ENCODE results near the gene IL1RL2.

IL1RL2 gene

DNA sequence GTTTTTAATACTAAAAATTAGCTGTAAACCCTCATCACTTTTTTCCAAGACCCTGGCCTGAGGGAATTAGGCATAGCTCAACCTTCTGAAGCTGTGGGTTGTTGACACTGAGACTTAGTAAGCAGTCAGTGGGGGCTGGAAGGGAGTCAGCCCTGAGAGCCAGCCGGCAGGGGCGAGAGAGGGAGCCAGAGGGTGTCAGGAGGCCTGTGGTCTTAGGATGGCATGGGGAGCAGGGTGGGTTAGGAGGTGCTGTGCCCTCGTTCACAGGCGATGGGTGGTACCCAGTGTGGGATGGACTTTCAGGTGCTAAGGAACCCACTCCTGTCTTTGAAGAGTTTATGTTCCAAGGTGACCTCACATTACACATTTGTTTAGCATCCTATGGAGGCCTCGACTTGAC lies 49.3 kb downstream of the IL1RL2 start:
- peaks cover 4 to 29% (median 17%) of the 10 kb centered on the region in 5 donors for H3K4me1 ChIP-seq (ENCODE audit: control insufficient read depth in 5 of 5, insufficient read depth in 5 of 5, low read length in 5 of 5)
- H3K4me3 ChIP-seq (ENCODE audit: low read depth in 1 of 5, low read length in 5 of 5), result no peak overlapping the region
- H3K27me3 ChIP-seq (ENCODE audit: control insufficient read depth in 5 of 5, insufficient read depth in 4 of 5, low read length in 5 of 5), result no peaks in the 10 kb centered on the region
- H3K9me3 ChIP-seq (ENCODE audit: control insufficient read depth in 5 of 5, low read length in 5 of 5), result no peaks in the 10 kb centered on the region
- H3K36me3 ChIP-seq (ENCODE audit: control insufficient read depth in 5 of 5, insufficient read depth in 5 of 5, low read length in 5 of 5), result no peaks in the 10 kb centered on the region
- H3K27ac ChIP-seq (ENCODE audit: low read depth, low read length), result no peak overlapping the region
- H3K9ac ChIP-seq (ENCODE audit: low read length in 5 of 5), result peak overlapping the region in 1 of 5 donors; percentile 6

DNA sequence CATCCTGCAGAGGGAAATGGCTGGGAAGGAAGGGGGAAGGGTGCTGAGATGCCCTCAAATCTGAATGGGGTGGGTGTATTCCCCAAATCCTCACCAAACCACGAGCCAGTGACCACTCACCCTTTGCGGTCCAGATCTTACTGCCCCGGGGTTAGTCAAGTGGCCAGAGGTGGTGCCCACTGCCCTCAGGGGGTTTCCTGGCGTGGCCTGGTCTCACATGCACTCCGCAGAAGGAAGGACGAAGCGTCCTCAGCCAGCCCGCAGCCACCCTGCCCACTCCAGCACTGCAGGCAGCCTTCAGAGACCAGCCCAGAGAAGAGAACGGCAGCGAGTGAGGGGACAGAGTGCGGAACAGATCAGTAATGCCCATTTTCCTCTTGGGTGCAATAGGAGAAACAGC lies 50.4 kb downstream of the IL1RL2 start:
- Histone ChIP-seq H3K27ac (ENCODE audit: low read depth, low read length) (no peak overlapping the region), H3K9ac (ENCODE audit: low read length in 5 of 5) (no peak overlapping the region), H3K9me3 (ENCODE audit: control insufficient read depth in 5 of 5, low read length in 5 of 5) (no peaks in the 10 kb centered on the region), H3K4me3 (ENCODE audit: low read depth in 1 of 5, low read length in 5 of 5) (no peak overlapping the region), H3K4me1 (ENCODE audit: control insufficient read depth in 5 of 5, insufficient read depth in 5 of 5, low read length in 5 of 5) (peaks cover 4 to 32% (median 18%) of the 10 kb centered on the region in 5 donors), H3K27me3 (ENCODE audit: control insufficient read depth in 5 of 5, insufficient read depth in 4 of 5, low read length in 5 of 5) (no peaks in the 10 kb centered on the region), H3K36me3 (ENCODE audit: control insufficient read depth in 5 of 5, insufficient read depth in 5 of 5, low read length in 5 of 5) (no peaks in the 10 kb centered on the region)

DNA sequence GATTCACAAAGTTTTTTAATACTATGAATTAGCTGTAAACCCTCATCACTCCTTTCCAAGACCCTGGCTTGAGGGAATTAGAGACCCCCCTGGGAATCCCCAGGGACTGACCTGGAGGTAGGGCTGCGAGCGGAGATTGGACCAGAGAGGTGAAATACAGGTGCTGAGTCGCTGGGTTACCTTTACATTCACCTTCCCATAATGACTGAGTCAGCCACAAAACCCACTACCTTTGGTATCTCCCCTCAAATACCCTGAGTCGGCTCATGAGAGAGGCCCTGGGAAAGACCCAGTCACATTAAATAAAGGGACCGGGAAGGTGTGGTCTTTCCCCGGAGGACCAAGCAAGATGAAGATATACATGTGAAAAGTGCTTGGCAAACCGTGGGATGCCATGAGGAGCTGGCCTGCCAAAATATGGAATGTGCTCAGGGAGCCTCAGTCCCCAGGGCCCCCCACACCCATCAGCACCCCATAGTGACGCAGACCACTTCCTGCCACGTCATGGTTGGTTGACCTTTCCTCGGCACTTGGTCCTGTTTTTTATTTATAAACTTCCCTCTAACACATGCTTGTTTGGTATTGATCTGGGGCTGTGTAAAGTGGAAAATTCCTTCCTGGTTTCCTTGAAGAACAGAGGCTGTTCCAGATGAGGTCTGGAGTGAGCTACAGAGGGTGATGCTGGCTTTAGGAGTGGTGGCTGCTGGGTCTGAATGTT lies 51.4 kb downstream of the IL1RL2 start:
- peak overlapping the region; percentile 84 for H3K27ac ChIP-seq (ENCODE audit: low read depth, low read length)
- peaks cover 4 to 32% (median 18%) of the 10 kb centered on the region in 5 donors for H3K4me1 ChIP-seq (ENCODE audit: control insufficient read depth in 5 of 5, insufficient read depth in 5 of 5, low read length in 5 of 5)
- no peak overlapping the region for H3K4me3 ChIP-seq (ENCODE audit: low read depth in 1 of 5, low read length in 5 of 5)
- no peaks in the 10 kb centered on the region for H3K9me3 ChIP-seq (ENCODE audit: control insufficient read depth in 5 of 5, low read length in 5 of 5)
- H3K9ac ChIP-seq (ENCODE audit: low read length in 5 of 5), result no peak overlapping the region
- no peaks in the 10 kb centered on the region for H3K27me3 ChIP-seq (ENCODE audit: control insufficient read depth in 5 of 5, insufficient read depth in 4 of 5, low read length in 5 of 5)
- no peaks in the 10 kb centered on the region for H3K36me3 ChIP-seq (ENCODE audit: control insufficient read depth in 5 of 5, insufficient read depth in 5 of 5, low read length in 5 of 5)

DNA sequence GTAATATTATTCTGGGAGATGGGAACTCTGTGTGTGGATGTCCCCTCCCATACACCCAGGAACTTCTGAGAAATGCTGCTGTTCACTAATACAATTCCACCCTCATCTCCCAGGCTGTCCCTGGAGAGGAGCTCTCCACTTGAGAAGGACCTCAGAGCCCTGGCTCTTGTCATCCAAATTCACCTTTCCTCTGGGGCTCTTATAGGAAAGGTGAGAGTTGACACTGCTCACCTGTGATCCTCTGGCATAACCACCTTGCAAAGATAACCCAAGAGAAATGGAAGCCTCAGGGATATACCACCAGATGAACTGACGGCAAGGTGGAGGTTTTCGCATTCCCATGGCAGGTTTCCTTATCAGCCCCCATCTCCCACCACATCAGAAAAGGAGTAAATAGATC lies 52.0 kb downstream of the IL1RL2 start:
- Histone ChIP-seq H3K4me3 (ENCODE audit: low read depth in 1 of 5, low read length in 5 of 5) (no peak overlapping the region), H3K27ac (ENCODE audit: low read depth, low read length) (peak overlapping the region; percentile 84), H3K27me3 (ENCODE audit: control insufficient read depth in 5 of 5, insufficient read depth in 4 of 5, low read length in 5 of 5) (no peaks in the 10 kb centered on the region), H3K9ac (ENCODE audit: low read length in 5 of 5) (no peak overlapping the region), H3K9me3 (ENCODE audit: control insufficient read depth in 5 of 5, low read length in 5 of 5) (no peaks in the 10 kb centered on the region), H3K36me3 (ENCODE audit: control insufficient read depth in 5 of 5, insufficient read depth in 5 of 5, low read length in 5 of 5) (no peaks in the 10 kb centered on the region), H3K4me1 (ENCODE audit: control insufficient read depth in 5 of 5, insufficient read depth in 5 of 5, low read length in 5 of 5) (peaks cover 4 to 32% (median 18%) of the 10 kb centered on the region in 5 donors)

DNA sequence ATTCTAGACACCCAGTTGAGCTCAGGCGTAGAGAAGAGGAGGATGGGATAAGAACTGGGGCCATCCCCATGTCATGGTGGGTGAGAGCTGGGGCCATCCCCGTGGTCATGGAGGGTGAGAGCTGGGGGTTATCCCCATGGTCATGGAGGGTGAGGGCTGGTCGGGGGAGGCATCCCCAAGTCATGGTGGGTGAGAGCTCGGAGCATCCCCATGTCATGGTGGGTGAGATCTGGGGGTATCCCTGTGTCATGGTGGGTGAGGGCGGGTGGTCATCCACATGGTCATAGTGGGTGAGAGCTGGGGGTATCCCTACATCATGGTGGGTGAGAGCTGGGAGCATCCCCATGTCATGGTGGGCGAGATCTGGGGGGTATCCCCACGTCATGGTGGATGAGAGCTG lies 52.5 kb downstream of the IL1RL2 start:
- Histone ChIP-seq H3K27me3 (ENCODE audit: control insufficient read depth in 5 of 5, insufficient read depth in 4 of 5, low read length in 5 of 5) (no peaks in the 10 kb centered on the region), H3K27ac (ENCODE audit: low read depth, low read length) (peak overlapping the region; percentile 84), H3K4me3 (ENCODE audit: low read depth in 1 of 5, low read length in 5 of 5) (no peak overlapping the region), H3K4me1 (ENCODE audit: control insufficient read depth in 5 of 5, insufficient read depth in 5 of 5, low read length in 5 of 5) (peaks cover 4 to 32% (median 18%) of the 10 kb centered on the region in 5 donors), H3K9ac (ENCODE audit: low read length in 5 of 5) (no peak overlapping the region), H3K36me3 (ENCODE audit: control insufficient read depth in 5 of 5, insufficient read depth in 5 of 5, low read length in 5 of 5) (no peaks in the 10 kb centered on the region), H3K9me3 (ENCODE audit: control insufficient read depth in 5 of 5, low read length in 5 of 5) (no peaks in the 10 kb centered on the region)

DNA sequence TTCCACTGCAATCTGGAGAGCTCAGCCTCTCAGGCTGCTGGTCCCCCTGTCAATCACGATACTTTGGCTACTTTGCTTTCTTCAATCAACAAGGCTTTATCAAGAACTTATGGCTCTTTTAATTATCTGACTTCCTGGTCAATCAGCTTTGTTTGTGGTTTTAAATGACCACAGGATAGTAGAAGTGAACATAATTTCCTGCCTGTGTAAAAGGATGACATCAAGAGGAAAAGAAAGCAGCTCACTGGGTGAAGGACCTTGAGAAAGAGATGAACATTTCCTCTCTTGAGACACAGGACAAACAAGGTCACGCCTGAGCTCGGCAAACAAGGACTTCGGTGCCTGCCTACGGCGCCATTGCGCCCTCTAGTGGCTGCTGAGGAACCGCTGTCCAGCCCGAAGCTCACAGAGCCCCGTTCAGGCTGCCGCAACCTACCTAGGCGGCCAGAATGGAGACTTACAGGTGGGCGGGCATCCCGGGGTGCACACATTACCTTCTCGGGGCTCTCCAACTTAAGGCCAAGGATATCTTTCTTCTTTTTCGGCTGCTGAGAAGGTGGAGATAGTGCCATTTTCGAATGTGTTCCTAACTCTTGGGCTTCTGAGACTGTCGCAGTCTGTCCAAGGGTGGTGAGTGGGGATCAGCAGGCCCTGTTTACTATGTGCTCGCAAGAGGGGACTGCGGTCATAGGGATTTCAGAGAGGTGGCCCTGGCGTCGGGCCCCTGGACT lies 54.0 kb downstream of the IL1RL2 start:
- H3K9me3 ChIP-seq (ENCODE audit: control insufficient read depth in 5 of 5, low read length in 5 of 5), result no peaks in the 10 kb centered on the region
- peak overlapping the region in 2 of 5 donors; percentile 21 to 46 for H3K9ac ChIP-seq (ENCODE audit: low read length in 5 of 5)
- peaks cover 4 to 35% (median 24%) of the 10 kb centered on the region in 5 donors for H3K4me1 ChIP-seq (ENCODE audit: control insufficient read depth in 5 of 5, insufficient read depth in 5 of 5, low read length in 5 of 5)
- H3K27ac ChIP-seq (ENCODE audit: low read depth, low read length), result peak overlapping the region; percentile 84
- H3K27me3 ChIP-seq (ENCODE audit: control insufficient read depth in 5 of 5, insufficient read depth in 4 of 5, low read length in 5 of 5), result peaks cover 0 to 2% (median 2%) of the 10 kb centered on the region in 5 donors
- H3K36me3 ChIP-seq (ENCODE audit: control insufficient read depth in 5 of 5, insufficient read depth in 5 of 5, low read length in 5 of 5), result no peaks in the 10 kb centered on the region
- H3K4me3 ChIP-seq (ENCODE audit: low read depth in 1 of 5, low read length in 5 of 5), result peak overlapping the region in 4 of 5 donors; percentile 12 to 47 (median 32)

DNA sequence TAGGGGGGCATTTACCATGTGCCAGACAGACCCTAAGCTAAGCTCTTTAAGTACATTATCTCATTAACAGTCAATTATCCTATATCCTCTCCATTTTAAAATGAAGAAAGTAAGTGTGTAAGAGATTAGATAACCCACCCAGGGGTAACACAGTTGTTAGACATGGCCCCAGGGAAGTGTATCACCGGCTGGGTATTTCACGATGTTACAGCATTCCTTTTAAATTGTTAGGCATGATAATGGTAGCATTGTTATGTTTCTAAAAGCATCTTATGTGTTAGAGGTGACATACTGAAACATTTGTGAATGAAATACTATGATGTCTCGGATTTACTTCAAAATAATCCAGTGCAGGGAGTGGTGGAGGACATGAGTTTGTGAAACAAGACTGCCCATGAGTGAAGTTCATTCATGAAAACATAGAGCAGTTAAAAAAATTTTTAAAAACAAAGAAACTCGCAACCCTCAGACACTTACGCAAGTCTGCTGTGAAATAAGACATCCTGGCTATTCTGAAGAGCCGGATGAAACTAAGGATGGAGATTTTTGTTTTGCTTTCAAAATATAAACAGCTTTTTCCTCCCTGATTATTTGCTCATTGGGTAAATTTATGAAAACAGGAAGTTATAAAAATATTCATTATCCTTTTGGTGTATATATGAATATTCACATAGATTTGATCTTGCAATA lies 54.9 kb downstream of the IL1RL2 start:
- Histone ChIP-seq H3K9me3 (ENCODE audit: control insufficient read depth in 5 of 5, low read length in 5 of 5) (no peaks in the 10 kb centered on the region), H3K27me3 (ENCODE audit: control insufficient read depth in 5 of 5, insufficient read depth in 4 of 5, low read length in 5 of 5) (peaks cover 0 to 2% (median 2%) of the 10 kb centered on the region in 5 donors), H3K36me3 (ENCODE audit: control insufficient read depth in 5 of 5, insufficient read depth in 5 of 5, low read length in 5 of 5) (no peaks in the 10 kb centered on the region), H3K9ac (ENCODE audit: low read length in 5 of 5) (no peak overlapping the region), H3K4me3 (ENCODE audit: low read depth in 1 of 5, low read length in 5 of 5) (no peak overlapping the region), H3K27ac (ENCODE audit: low read depth, low read length) (no peak overlapping the region), H3K4me1 (ENCODE audit: control insufficient read depth in 5 of 5, insufficient read depth in 5 of 5, low read length in 5 of 5) (peaks cover 4 to 36% (median 27%) of the 10 kb centered on the region in 5 donors)

DNA sequence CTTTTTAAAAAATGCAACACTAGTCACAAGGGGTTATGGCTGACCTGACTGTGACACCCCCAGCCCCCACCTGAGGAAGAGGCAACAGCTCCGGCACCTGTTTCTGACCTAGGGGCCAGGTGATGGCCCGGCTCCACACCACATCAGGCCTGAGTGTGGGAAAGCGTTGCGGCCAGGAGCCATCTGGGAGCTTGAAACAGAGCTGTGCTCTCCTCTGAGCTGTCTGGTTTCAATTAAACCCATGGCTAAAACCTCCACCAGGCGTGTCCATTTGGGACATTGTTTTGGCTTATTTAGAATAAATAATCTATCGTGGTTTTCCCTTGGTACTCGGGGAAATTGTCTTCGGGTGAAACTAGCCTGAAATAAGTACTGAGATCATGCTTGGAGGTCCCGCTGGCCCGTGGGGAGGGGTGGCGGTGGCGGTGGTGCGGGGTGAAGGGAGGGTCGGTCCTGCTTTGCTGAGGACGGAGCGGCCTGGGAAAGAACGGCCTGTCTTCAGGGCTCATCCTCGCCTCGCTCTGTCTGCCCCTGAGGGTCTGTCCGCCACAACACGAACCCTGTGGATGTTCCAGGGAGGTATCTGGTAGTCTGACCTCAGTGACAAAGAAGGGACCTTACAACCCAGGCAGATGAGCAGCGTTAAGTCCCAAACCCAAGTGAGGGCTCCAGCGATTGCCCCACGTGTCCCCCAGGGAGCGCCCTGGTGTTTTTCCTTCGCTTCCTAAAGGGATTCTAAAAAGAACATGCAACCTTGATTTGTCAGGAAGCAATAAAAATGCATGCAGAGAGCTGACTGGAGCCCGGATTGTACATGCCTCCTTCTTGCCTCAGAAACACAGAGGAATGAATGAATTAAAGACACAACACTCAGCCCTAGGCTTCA lies 58.7 kb downstream of the IL1RL2 start:
- H3K36me3 ChIP-seq (ENCODE audit: control insufficient read depth in 5 of 5, insufficient read depth in 5 of 5, low read length in 5 of 5), result no peaks in the 10 kb centered on the region

DNA sequence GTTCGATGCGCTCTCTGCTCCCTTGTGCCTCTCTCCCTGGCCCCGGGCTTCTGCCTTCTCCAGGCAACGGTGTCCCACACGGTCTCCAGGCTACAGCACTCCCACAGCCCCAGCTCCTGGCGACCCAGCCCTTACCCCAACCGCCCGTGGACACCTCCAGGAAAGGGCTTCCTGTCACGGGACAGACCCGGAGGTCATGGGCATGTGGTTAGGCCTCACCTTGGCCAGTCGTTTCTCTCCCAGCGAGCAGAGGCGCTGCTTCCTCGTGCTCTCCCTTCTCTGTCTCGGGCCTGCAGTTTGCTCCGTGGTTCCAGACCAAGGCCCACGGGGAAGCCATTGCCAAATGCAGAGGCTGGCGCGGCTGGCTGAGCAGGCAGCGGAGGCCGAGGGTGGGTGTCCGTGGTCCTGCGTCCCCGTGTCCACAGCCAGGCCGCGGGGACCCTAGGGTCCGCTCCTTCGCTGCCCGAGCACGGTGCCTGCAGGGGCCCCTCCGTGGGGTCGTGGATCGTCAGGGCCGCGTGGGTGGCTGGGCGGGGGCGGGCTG lies 63.5 kb downstream of the IL1RL2 start:
- Histone ChIP-seq H3K9me3 (ENCODE audit: control insufficient read depth in 5 of 5, low read length in 5 of 5) (no peaks in the 10 kb centered on the region), H3K36me3 (ENCODE audit: control insufficient read depth in 5 of 5, insufficient read depth in 5 of 5, low read length in 5 of 5) (no peaks in the 10 kb centered on the region), H3K4me1 (ENCODE audit: control insufficient read depth in 5 of 5, insufficient read depth in 5 of 5, low read length in 5 of 5) (peaks cover 0 to 17% (median 12%) of the 10 kb centered on the region in 5 donors), H3K27me3 (ENCODE audit: control insufficient read depth in 5 of 5, insufficient read depth in 4 of 5, low read length in 5 of 5) (peaks cover 0 to 2% (median 2%) of the 10 kb centered on the region in 5 donors), H3K9ac (ENCODE audit: low read length in 5 of 5) (no peak overlapping the region), H3K4me3 (ENCODE audit: low read depth in 1 of 5, low read length in 5 of 5) (no peak overlapping the region), H3K27ac (ENCODE audit: low read depth, low read length) (no peak overlapping the region)

More for the DNA sequence above, 58.7 kb downstream of the IL1RL2 start:
- Histone ChIP-seq H3K9ac (ENCODE audit: low read length in 5 of 5) (no peak overlapping the region), H3K27me3 (ENCODE audit: control insufficient read depth in 5 of 5, insufficient read depth in 4 of 5, low read length in 5 of 5) (peaks cover 0 to 2% (median 2%) of the 10 kb centered on the region in 5 donors), H3K27ac (ENCODE audit: low read depth, low read length) (no peak overlapping the region), H3K4me1 (ENCODE audit: control insufficient read depth in 5 of 5, insufficient read depth in 5 of 5, low read length in 5 of 5) (peaks cover 1 to 15% (median 13%) of the 10 kb centered on the region in 5 donors), H3K9me3 (ENCODE audit: control insufficient read depth in 5 of 5, low read length in 5 of 5) (no peaks in the 10 kb centered on the region), H3K4me3 (ENCODE audit: low read depth in 1 of 5, low read length in 5 of 5) (peak overlapping the region in 1 of 5 donors; percentile 23)

Measured in subcutaneous abdominal adipose tissue (tissue), 5 donors.